T-helper 9 cell (primary cell): Measurements from ENCODE around the gene SF3B5.
"Not testable (repeated sequence)": the region's sequence is repeated elsewhere in the genome, so short reads cannot be mapped to it uniquely, and the experiment has no call there.

Experiments used
- DNase-seq: peaks from one replicate; pipeline ENCODE4 v3.0.0-alpha.2; 2020

Gene SF3B5

DNA sequence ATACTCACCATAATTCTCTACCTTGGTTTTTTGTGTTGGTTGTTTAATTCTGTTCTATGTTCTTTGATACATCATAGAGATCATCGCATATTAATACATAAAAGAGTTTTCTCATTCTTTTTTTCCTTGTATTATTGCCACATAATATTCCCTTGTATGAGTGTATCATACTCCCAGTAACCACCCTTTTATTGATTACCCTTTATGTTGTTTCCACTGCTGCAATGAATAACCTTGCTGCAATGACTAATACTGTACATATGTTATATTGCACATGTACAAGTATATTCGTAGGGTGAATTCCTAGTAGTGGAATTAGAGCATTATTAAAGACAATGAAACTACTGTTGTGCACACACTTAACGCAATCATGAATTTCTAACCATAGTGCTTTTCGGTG, 9.1 kb upstream of the SF3B5 start:
- no peak for DNase-seq

DNA sequence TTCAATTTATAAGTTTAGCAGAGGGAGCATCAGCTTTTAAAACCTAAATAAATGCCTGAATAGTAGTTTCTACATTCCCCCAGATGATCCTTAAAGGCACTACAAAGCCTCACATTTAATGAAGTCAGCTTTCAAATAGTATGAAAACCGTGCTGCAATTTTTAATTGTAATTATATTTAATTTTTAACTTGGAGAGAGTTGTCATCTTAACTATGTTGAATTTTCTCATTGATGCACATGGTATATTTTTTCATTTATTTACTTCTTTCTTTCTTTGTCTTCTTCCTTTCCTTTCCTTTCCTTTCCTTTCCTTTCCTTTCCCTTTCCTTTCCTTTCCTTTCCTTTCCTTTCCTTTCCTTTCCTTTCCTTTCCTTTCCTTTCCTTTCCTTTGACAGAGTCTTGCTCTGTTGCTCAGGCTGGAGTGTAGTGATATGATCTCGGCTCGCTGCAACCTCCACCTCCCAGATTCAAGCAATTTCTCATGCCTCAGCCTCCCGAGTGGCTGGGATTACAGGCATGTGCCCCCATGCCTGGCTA, 7.7 kb upstream of the SF3B5 start:
- DNase-seq: no peak

DNA sequence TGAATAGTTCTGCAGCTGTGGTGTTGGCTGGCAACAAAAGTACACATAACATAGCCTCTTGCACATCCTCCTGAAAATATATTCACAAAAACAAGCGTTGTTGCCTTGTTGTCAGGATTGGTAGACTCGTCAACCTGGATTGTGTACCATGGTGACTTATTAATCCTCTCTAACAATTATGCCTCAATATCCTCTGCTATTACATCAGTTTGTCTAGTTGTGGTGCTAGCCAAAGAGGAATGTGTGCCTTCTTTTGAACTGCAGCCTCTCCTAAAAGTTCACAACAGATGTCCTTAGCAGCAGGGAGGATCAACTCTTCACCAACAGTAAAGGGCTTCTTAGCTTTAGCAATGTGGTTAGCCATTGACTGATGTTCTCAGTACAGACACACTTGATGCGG, 3.6 kb upstream of the SF3B5 start:
- no peak for DNase-seq

DNA sequence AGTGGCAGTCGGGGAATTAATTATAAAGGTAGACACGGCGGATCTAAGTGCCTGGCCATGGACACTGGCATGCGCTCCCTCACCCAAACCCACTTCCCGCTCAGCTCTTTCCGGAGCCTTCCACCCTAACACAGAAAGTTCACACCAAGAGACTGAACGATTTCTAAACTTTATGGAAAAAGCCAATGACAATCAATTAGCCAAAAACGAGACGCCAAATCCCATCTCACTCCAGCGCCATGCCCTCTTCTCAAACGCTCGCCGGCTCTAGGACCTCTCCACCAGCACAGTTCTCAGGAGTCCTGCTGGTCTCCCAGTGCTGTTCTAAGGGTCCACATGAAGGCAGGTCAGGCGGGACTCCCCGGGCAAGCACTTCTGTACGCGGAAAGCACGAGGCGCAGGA, 641 bp downstream of the SF3B5 start:
- no peak for DNase-seq

DNA sequence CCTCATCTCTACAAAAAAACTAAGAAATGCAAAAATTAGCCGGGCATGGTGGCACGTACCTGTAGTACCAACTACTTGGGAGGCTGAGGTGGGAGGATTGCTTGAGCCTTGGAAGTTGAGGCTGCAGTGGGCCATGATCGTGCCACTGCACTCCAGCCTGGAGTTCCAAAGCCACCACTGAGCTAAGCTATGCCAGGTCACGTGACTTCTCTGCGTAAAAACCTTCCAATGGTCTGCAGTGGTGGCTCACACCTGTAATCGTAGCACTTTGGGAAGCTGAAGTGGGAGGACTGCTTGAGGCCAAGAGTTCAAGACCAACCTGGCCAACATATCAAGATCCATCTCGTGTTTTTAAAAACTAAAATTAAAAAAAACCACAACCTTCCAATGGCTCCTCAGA, 1.7 kb downstream of the SF3B5 start:
- no peak for DNase-seq

DNA sequence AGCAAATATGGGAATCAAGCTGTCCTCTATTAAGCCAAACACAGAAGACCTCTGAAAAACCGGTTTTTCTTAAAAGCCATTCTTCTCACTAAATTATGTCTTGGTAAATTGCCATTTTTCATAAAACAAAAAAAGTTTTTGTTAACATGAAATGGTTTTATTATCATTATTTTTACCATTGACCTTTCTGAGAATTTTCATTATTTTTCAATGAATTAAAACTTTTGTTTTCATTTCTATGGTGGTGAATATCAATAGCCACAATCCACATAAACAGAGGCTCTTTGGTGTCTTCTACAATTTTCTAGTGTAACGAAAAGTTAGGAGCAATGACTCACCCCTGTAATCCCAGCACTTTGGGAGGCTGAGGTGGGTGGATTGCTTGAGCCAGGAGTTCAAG, 2.1 kb downstream of the SF3B5 start:
- DNase-seq: no peak

DNA sequence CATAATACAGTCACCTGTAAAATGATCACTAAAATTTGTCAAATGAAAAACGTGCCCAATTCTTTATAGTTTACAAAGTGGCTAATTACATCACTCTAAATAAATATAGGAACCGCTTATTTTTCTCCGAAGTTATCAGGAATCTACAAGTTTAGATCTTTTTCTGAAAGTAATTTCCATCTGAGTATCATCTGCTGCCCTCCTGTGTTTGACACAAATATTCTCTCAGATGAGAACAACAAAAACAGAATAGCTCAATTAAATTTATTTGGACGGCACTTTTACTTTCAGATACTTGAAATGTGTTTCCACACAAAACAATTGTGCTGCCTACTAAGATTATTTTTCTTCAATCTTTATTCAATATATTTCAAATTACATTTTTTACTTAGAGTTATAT, 5.0 kb downstream of the SF3B5 start:
- DNase-seq: no peak

DNA sequence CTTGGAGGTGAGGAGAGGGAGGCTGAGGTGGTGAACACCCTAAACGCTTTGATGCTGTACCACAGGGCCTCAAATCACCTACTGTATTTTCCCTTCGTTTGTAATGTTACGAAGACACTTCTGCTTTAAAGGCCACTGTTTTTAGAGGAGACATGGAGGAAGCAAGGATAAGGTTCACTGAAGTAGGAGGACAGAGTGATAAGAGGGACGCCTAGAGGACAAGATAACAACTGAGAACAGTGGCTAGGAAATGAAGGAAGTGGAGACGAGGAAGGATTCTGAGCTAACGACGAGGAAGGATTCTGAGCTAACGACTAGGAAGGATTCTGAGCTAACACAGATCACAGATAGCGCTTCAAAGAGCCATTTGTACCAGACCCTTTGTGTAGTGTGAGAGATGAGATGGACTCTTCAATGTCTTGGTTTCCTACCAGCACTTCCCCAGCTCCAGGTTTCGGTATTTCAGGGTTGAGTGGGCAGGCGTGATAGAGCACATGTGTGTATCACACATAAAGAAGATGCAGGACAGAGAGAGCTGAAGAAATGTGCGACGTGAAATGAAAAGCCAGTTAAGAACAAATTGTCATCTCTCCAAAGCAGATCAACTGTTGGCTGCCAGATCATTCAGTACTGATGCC, 7.5 kb downstream of the SF3B5 start:
- DNase-seq: no peak

DNA sequence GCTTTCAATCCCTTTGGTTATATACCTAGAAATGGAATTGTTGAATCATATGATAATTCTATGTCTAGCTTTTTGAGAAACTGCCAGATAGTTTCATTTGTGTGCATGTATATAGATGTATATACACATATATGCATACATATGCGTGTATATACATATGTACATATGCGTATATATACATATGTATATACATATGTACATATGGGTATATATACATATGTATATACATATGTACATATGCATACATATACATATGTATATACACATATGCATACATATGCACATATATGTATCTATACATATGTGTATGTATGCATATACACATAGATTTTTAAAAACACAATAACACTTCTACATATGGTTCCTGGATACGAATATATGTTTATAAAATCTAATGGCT, 8.4 kb downstream of the SF3B5 start:
- DNase-seq: no peak

DNA sequence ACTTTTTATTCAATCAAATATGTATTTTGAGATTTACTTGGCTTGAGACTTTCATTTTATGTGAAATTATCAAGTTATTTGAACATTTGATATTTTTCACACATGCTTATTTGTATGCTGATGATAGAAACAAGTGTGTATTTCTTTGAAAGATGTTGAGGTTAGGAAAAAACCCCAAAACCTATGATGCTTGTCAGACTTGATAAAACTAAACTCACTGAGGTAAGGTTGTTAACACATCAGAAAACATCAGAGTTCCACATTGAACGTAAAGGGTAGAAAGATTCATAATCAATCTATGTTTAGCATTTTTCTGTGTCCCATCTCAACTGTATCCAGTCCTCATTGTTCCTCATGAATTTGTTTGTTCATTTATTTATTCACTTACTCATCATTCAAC, 12.2 kb downstream of the SF3B5 start:
- DNase-seq: no peak

DNA sequence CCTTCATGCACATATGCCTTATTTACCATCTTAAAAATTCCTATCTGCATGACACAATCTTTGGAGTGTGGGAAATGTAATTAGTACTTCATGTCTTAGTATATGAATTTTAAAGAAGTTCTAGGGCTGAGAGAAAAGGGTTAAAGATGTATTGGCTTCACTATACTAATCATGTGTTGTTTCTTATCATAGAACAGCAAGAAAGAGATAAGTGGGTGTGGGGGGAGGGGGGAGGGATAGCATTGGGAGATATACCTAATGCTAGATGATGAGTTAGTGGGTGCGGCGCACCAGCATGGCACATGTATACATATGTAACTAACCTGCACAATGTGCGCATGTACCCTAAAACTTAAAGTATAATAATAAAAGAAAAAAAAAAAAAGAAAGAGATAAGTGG, 13.0 kb downstream of the SF3B5 start:
- not testable (repeated sequence) for DNase-seq

DNA sequence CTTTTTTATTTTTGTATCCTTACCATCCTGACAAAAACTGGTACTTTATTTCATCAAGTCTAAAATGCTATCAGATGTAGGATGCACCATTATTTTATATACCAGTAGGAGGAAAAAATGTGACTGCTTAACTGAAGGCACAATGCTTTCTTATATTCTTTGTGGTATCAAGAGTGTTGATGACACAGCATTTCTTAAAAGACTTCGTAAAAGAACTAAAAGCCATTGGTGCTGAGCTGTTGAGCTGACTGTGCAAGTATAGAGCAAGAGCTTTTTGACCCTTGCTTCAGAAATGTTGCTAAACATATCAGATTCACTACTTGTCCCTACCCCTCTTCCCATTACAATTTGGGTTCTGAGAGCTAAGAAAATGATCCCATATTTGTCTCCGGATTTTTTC, 17.5 kb downstream of the SF3B5 start:
- DNase-seq: no peak

DNA sequence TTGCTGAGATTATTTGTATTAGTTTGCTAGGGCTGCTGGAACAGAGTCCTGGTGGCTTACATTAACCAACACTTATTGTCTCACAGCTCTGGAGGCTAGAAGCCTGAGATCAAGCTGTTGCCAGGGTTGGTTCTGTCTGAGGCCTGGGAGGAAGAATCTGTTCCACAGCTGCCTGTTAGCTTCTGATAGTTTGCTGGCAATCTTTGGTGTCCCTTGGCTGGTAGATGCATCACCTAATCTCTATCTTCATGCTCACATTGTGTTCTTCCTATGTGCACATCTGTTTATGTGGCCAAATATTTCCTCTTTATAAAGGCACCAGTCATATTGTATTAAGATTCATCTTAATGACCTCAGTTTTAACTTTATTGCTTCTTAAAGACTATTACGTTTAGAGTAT, 19.5 kb downstream of the SF3B5 start:
- no peak for DNase-seq

DNA sequence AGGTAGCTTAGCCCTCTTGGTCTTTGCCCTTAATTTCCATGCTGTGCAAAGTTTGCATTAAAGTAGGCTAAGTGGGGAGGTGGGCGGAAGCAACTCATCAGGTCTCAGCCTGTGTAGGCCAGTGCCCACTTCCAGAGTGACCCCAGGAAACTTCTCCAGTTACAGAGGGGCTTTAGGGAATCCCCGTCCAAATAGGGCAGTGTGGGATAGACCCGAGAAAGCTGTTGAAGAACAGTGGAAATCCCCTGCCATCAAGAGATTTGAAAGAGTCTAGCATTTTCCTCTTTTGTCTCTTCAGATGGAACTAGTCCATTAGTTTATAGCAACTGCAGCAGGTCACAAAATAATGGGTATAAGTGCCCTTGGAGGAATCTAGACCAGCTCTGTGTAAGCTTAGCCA, 20.2 kb downstream of the SF3B5 start:
- DNase-seq: no peak

DNA sequence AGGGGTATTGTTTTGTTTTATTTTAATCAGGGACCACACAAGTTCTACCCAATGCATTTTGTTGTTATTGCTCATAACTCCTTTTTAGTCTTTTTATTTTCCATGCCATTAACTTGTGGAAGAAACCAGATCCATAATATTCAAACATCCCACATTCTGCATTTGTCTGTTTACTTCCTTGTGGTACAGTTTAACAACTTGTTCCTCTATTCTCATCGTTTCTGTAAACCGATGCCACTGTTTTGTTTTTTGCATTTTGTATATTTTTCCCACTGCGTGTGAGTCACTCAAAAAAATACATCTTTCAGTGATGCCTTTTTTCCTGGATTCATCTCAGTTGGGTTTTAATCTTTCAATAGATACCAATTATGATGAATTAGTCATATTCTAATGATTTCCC, 22.3 kb downstream of the SF3B5 start:
- no peak for DNase-seq

DNA sequence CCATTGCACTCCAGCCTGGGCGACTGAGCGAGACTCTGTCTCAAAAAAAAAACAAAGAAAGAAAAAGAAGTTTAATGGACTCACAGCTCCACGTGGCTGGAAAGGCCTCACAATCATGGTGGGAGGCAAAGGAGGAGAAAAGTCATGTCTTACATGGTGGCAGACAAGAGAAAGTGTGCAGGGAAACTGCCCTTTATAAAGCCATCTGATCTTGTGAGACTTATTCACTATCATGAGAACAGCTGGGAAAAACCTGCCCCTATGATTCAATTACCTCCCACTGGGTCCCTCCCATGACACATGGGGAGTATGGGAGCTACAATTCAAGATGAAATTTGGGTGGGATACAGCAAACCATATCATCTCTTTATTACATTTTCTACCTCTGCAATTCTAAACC, 25.9 kb downstream of the SF3B5 start:
- DNase-seq: no peak

DNA sequence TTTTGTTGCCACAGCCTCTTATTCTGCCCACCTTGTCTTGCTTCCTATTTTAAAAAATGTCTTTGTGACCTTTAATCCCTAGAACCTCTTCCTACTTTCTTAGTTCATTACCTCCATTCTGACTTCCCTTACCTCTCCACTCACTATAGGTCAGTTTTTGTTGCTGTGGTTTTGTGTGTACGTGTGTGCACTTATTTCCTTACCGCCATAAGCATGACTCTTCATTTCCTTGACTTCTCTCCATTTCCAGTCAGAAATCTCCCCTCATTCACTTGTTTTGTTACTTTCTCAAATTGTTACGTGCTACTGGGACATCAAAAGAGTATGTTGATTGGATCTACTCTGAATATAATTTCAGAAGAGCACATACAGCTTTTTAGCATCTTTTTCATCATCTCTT, 26.6 kb downstream of the SF3B5 start:
- DNase-seq: no peak

DNA sequence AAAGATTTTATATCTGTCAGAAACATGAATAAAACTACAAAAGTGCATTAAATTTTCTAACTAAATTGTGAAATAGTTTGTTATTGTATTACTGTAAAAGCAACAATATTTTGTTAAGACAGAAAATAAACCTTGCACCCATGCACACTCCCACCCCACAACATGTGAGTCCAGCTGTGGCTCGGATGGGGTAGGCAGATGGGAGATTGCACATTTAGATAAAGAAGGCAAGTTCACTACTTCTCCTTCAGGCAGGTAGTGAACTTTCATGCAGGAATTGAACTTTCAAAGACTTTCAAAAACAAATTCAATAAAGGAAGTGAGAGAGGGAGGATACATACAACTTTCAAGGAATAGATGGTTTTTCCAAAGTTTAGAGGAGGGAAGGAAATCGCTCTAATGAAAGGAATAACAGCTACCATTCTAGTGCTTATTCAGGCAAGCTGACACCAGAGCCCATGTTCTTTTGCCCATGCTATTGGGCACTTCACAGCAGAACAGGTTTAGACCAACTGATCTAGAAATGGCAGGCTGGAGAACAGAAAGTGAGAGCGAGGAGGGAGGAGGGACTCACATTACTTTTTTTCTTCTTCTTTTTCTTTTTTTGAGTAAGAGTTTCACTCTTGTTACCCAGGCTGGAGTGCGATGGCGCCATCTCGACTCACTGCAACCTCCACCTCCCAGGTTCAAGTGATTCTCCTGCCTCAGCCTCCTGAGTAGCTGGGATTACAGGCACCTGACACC, 28.5 kb downstream of the SF3B5 start:
- DNase-seq: no peak

DNA sequence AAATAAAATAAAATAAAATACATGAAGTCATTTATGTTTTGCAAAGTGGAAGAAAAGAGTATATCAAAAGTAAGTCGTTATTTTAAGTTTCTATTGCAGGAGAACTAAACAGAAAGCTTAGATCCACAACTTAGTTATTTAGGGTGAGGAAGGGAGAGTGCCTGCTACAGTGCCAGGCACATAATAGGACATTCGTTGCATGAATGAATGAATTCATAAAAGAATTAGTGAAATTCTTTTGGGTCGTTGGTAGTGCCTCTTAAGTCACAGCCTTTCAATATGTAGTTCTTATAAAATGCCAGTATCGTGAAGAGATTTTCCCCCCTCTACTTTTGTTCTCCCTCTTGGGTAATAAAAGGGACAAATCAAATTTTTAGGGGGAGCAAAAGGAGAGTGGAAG, 29.1 kb downstream of the SF3B5 start:
- DNase-seq: no peak

DNA sequence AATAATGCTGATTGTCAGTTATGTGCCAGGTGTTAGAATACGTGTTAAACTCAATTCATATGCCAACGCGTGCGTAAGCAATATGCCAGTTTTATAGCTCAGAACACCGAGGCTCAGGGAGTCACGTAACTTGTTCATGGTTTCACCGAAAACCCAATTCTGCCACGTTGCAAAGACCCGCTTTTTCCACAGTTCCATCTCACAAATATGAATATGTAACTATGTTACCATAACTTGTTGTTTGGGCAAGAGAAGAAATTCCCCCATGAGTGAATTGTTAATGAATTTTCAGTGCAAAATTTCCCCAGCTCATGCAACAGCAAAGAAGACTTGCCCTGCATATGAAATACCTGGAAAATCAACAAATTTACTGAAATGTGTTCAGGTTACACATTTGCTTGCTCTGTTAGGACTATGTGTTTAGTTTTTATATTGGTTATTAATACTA, 30.1 kb downstream of the SF3B5 start:
- no peak for DNase-seq

DNA sequence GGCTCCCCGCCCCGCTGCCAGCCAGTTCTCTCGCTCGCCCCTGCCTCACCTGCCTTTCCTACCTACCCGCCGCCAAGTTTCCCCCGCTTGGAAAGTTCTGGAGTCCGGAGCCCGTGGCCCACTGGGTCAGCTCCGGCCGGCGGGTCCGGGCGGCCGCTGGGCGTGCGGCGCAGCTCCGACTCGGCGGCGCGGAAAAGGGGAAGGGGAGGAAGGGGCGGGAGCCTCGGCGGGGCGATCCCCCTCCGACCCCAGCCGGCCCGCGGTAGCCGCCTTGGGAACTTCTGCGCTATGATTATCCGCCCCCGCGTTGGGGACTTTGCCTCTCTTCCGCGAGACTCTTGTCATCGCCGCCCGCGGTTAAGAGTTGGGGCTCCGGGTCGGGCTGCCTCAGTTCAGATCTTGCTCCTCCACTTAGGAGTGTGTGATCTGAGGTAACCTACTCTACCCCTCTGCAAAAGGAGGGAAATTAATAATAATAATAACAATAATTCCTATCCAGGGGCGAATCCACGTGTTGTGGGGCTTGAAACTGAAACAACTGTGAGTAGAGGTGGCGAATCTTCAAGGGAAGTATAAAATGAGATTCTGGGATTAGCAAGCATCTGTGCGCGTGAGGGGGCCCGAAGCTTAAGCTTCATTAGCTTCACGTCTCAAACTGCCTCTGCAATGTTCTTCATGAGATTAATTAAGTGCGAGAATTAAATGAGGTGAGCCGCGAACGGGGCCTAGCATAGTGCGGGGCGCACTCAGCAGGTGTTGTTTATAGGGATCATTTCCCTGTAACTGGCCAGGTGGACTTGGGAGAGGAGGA, 30.8 kb downstream of the SF3B5 start:
- DNase-seq: peak; percentile 49

DNA sequence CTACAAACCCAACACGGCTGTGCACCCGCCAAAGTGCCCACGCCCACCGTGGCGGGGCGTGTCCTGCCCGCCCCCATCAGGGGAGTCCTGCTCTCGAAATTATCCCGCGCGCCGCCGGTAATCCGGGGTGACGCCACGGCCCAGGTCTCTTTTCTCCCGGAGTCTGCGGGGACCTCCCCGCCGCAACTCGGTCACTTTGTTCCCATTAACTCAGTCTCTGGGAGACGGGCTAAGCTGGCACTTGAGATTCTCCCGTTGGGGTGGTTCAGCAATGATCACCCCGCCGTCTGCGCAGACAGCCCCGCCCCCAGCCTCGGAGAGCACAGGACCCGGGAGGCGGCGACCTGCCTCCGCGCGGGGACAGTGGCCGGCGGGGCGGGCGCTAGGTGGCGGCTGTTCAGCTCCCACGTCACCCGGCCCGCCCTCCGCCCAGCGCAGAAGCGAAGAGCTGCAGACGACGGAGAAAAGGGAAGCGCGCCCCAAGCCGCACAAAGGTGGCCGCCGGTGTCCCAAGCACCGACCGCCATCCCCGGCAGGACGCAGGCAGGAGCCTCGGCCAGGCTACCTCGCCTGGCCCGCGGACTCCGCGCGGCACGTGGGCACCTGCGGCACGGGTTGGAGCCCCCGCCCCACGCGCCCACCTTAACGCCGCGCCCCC, 31.5 kb downstream of the SF3B5 start:
- peak; percentile 84 for DNase-seq

DNA sequence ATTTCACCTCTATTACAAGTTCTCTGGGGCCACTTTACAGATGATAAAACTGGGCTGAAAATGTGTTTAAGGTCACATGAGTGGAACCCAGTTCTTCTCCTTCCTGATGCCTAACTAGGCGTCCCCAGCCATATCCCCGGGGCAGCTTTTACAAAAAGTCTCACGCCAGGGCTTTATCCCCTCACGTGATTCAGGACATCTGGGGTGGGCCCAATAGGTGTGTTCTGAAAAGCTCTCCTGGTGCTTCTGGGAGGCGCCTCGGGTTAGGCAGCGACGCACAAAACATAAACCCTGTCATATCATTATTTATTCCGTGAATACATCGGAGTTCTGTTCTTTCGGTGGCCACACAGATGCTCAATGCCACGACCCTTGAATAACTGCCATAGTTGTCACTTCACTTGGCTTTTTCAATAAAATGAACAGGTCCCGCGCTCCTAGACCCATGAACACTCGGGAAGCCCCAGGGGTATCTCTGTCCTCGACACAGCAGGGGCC, 32.1 kb downstream of the SF3B5 start:
- DNase-seq: no peak
